ENCODE results near the gene JAM2.

DNA sequence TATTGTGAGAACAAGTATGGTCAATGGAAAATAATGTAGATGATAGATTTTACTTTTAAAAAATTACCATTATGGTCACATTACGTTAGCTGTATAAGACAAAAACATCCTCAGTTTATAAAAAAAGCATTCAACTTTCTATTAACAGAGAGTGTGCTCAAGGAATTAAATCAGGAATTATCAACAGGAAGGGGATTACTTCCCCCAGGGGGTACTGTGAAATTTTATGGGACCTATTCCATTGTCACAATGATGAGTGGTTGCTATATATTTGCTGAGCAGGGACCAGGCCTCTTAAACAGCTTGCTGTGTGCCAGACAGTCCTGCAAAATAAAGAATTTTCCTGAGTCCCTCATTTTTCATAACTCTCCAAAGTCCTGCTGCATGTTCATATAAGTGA is 21.2 kb downstream of the JAM2 start:
- TF ChIP-seq, protein P1, sequence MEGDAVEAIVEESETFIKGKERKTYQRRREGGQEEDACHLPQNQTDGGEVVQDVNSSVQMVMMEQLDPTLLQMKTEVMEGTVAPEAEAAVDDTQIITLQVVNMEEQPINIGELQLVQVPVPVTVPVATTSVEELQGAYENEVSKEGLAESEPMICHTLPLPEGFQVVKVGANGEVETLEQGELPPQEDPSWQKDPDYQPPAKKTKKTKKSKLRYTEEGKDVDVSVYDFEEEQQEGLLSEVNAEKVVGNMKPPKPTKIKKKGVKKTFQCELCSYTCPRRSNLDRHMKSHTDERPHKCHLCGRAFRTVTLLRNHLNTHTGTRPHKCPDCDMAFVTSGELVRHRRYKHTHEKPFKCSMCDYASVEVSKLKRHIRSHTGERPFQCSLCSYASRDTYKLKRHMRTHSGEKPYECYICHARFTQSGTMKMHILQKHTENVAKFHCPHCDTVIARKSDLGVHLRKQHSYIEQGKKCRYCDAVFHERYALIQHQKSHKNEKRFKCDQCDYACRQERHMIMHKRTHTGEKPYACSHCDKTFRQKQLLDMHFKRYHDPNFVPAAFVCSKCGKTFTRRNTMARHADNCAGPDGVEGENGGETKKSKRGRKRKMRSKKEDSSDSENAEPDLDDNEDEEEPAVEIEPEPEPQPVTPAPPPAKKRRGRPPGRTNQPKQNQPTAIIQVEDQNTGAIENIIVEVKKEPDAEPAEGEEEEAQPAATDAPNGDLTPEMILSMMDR (IDR thresholded peaks at IDR 0.05) = no peak
- TF ChIP-seq POLR2A (IDR thresholded peaks at IDR 0.05) = no peak

Measured in heart left ventricle (tissue), 13 donors.